Neural cell (in vitro differentiated cells): ENCODE results near the gene COL15A1. TPM values are rescaled to one million over a fixed set of nuclear protein-coding genes. Genes with fewer than 3 reads are reported as not detected.

Experiments
- H2AFZ ChIP-seq: fragments of 200-600, 300-800 bp; sonication (generic), shearing (Covaris generic); 2 replicates; pipeline ENCODE4 v1.6.0; 2014; ENCODE audit warnings: low read depth, mild to moderate bottlenecking, antibody characterized with exemption, low read length, moderate library complexity
- H3F3A ChIP-seq: fragments of 200-600 bp; shearing (Covaris generic); 2 replicates; pipeline ENCODE4 v1.6.1; 2016; ENCODE audit warnings: mild to moderate bottlenecking, moderate library complexity, mixed read lengths, antibody characterized with exemption, low read length; ENCODE audit not compliant: insufficient read depth, poor library complexity, severe bottlenecking
- H3K27ac ChIP-seq: fragments of 200-600, 300-800 bp; sonication (generic), shearing (Covaris generic); 2 replicates; pipeline ENCODE4 v1.5.1; 2014; ENCODE audit warnings: mild to moderate bottlenecking, low read length, moderate library complexity
- H3K27me3 ChIP-seq: fragments of 300-800, 200-600 bp; sonication (generic), shearing (Covaris generic); 2 replicates; pipeline ENCODE4 v1.6.0; 2014; ENCODE audit warnings: mild to moderate bottlenecking, low read depth, low read length, moderate library complexity; ENCODE audit not compliant: insufficient read depth
- H3K36me3 ChIP-seq: fragments of 300-800, 200-600 bp; sonication (generic), shearing (Covaris generic); 2 replicates; pipeline ENCODE4 v1.5.1; 2014; ENCODE audit warnings: mild to moderate bottlenecking, antibody characterized with exemption, low read length, moderate library complexity; ENCODE audit not compliant: insufficient read depth
- H3K4me2 ChIP-seq: fragments of 300-800, 200-600 bp; sonication (generic), shearing (Covaris generic); 2 replicates; pipeline ENCODE4 v1.6.0; 2014; ENCODE audit warnings: mild to moderate bottlenecking, low read length
- H3K4me3 ChIP-seq: fragments of 300-800, 200-600 bp; sonication (generic), shearing (Covaris generic); 2 replicates; pipeline ENCODE4 v1.5.1; 2014; ENCODE audit warnings: mild to moderate bottlenecking, low read length, moderate library complexity
- H3K79me2 ChIP-seq: fragments of 200-600 bp; shearing (Covaris generic); replicated peaks from 2 replicates; pipeline ENCODE4 v1.6.0; 2014; ENCODE audit warnings: mild to moderate bottlenecking, low read length, moderate library complexity; ENCODE audit not compliant: insufficient read depth
- H3K9ac ChIP-seq: fragments of 300-800, 200-600 bp; sonication (generic), shearing (Covaris generic); 2 replicates; pipeline ENCODE4 v1.6.1; 2016; ENCODE audit warnings: mild to moderate bottlenecking, low read length, mixed read lengths
- H3K9me2 ChIP-seq: fragments of 200-600 bp; shearing (Covaris generic); 2 replicates; pipeline ENCODE4 v1.6.1; 2016; ENCODE audit warnings: mild to moderate bottlenecking, low read length, mixed read lengths; ENCODE audit not compliant: insufficient read depth
- H3K9me3 ChIP-seq: fragments of 200-600, 300-800 bp; sonication (generic), shearing (Covaris generic); 2 replicates; pipeline ENCODE4 v1.6.1; 2016; ENCODE audit warnings: mild to moderate bottlenecking, mixed run types, low read length, moderate library complexity, mixed read lengths
- H4K20me1 ChIP-seq: fragments of 200-600 bp; shearing (Covaris generic); 2 replicates; pipeline ENCODE4 v1.6.1; 2016; ENCODE audit warnings: mild to moderate bottlenecking, mixed run types; ENCODE audit not compliant: insufficient read depth
- CTCF ChIP-seq: fragments of 450-650 bp; IDR thresholded peaks from 2 replicates; pipeline ENCODE4 v1.5.1; 2014; ENCODE audit warnings: antibody characterized with exemption, mild to moderate bottlenecking, moderate library complexity; ENCODE audit not compliant: poor library complexity, severe bottlenecking
- EP300 ChIP-seq: fragments of 450-650 bp; conservative IDR thresholded peaks from 2 replicates; pipeline ENCODE4 v1.6.1; 2014; ENCODE audit warnings: antibody characterized with exemption, mild to moderate bottlenecking, moderate library complexity; ENCODE audit not compliant: poor library complexity, severe bottlenecking
- EZH2 ChIP-seq: fragments of 200-600, 300-800 bp; shearing (Covaris generic), sonication (generic); IDR thresholded peaks from 2 replicates; pipeline ENCODE4 v1.6.1; 2014; ENCODE audit warnings: antibody characterized with exemption, low read length, borderline replicate concordance, mild to moderate bottlenecking; ENCODE audit not compliant: insufficient read depth, poor library complexity, severe bottlenecking
- MXI1 ChIP-seq: fragments of 450-650 bp; conservative IDR thresholded peaks from 2 replicates; pipeline ENCODE4 v1.6.1; 2014; ENCODE audit warnings: antibody characterized with exemption, mild to moderate bottlenecking; ENCODE audit not compliant: poor library complexity, severe bottlenecking
- POLR2AphosphoS5 ChIP-seq: IDR thresholded peaks from 2 replicates; pipeline ENCODE4 v1.6.1; 2012
- RAD21 ChIP-seq: fragments of 450-650 bp; conservative IDR thresholded peaks from 2 replicates; pipeline ENCODE4 v1.6.1; 2014; ENCODE audit warnings: antibody characterized with exemption, mild to moderate bottlenecking, moderate library complexity
- REST ChIP-seq: IDR thresholded peaks from 2 replicates; pipeline ENCODE4 v1.6.1; 2012; ENCODE audit warnings: borderline replicate concordance
- SMC3 ChIP-seq: fragments of 450-650 bp; conservative IDR thresholded peaks from 2 replicates; pipeline ENCODE4 v1.6.1; 2014; ENCODE audit warnings: antibody characterized with exemption, mild to moderate bottlenecking, moderate library complexity; ENCODE audit not compliant: poor library complexity
- TAF1 ChIP-seq: IDR thresholded peaks from 2 replicates; pipeline ENCODE4 v1.6.1; 2012; ENCODE audit warnings: low read depth
- polyA plus RNA-seq: library from polyadenylated mRNA; depleted of rRNA; stranded (reverse); fragments of >200 nt; gene quantifications from 2 replicates; pipeline ENCODE4 v1.2.3, GENCODE V29; 2014

COL15A1 gene
- polyA plus RNA-seq, 1 donor from 2014 or later: 2.8 TPM

- no peak overlapping the region for H3K4me2 ChIP-seq
- no peaks in the 10 kb centered on the region for H3K79me2 ChIP-seq
- no peaks in the 10 kb centered on the region for H4K20me1 ChIP-seq
- TF ChIP-seq MXI1: no peak
- TF ChIP-seq RAD21: no peak
- no peak for TF ChIP-seq TAF1
- TF ChIP-seq SMC3: no peak
- no peak for TF ChIP-seq REST
- H3K27me3 ChIP-seq: no peaks in the 10 kb centered on the region
- H3K9me2 ChIP-seq: no peaks in the 10 kb centered on the region
- no peaks in the 10 kb centered on the region for H3K9me3 ChIP-seq
- no peak overlapping the region for H3K27ac ChIP-seq
- H3F3A ChIP-seq: no peaks in the 10 kb centered on the region
- H3K4me3 ChIP-seq: no peak overlapping the region
- H2AFZ ChIP-seq: no peak overlapping the region
- H3K36me3 ChIP-seq: no peaks in the 10 kb centered on the region
- no peak overlapping the region for H3K9ac ChIP-seq
Measured at GRCh38 chr9:99042620-99043019, 98.9 kb downstream of the COL15A1 start.

GRCh38 chr9:99044827-99045226, 101.1 kb downstream of the COL15A1 start:
- Histone ChIP-seq H3K27me3 (no peaks in the 10 kb centered on the region), H3K4me3 (no peak overlapping the region), H3K9me3 (no peaks in the 10 kb centered on the region), H3F3A (no peaks in the 10 kb centered on the region), H3K79me2 (no peaks in the 10 kb centered on the region), H4K20me1 (no peaks in the 10 kb centered on the region), H3K4me2 (no peak overlapping the region), H3K36me3 (no peaks in the 10 kb centered on the region), H3K27ac (no peak overlapping the region), H2AFZ (no peak overlapping the region), H3K9ac (no peak overlapping the region), H3K9me2 (no peaks in the 10 kb centered on the region)
- TF ChIP-seq EZH2 (no peak), CTCF (no peak), SMC3 (no peak), REST (no peak), POLR2AphosphoS5 (no peak), MXI1 (no peak), EP300 (no peak), RAD21 (no peak), TAF1 (no peak)
